ENCODE measurements around the gene CLEC2L.

Gene CLEC2L

GRCh38 chr7:139588632-139589031 lies 65.1 kb downstream of the CLEC2L start:
- TF ChIP-seq USF1 (IDR thresholded peaks at IDR 0.05) (no peak), NFIC (IDR thresholded peaks at IDR 0.05) (no peak), EP300 (IDR thresholded peaks at IDR 0.05; ENCODE audit: borderline replicate concordance) (no peak), TCF12 (IDR thresholded peaks at IDR 0.05; ENCODE audit: low read depth) (no peak), FOXM1 (IDR thresholded peaks at IDR 0.05; ENCODE audit: borderline replicate concordance, low read depth) (no peak), REST (IDR thresholded peaks at IDR 0.05; ENCODE audit: low read depth) (no peak), ZBTB7A (IDR thresholded peaks at IDR 0.05; ENCODE audit: low read depth) (no peak), EGR1 (IDR thresholded peaks at IDR 0.05) (no peak), YY1 (IDR thresholded peaks at IDR 0.05; ENCODE audit: low read depth) (no peak), RAD21 (IDR thresholded peaks at IDR 0.05; ENCODE audit: low read depth) (no peak), MAX (IDR thresholded peaks at IDR 0.05) (no peak), CEBPB (IDR thresholded peaks at IDR 0.05) (no peak), CREB1 (IDR thresholded peaks at IDR 0.05; ENCODE audit: low read depth) (no peak)

GRCh38 chr7:139589474-139589873 lies 66.0 kb downstream of the CLEC2L start:
- TF ChIP-seq RAD21 (IDR thresholded peaks at IDR 0.05; ENCODE audit: low read depth) (no peak), TCF12 (IDR thresholded peaks at IDR 0.05; ENCODE audit: low read depth) (no peak), YY1 (IDR thresholded peaks at IDR 0.05; ENCODE audit: low read depth) (no peak)

- TF ChIP-seq REST (IDR thresholded peaks at IDR 0.05; ENCODE audit: low read depth) (no peak), EP300 (IDR thresholded peaks at IDR 0.05; ENCODE audit: borderline replicate concordance) (no peak), CREB1 (IDR thresholded peaks at IDR 0.05; ENCODE audit: low read depth) (no peak), YY1 (IDR thresholded peaks at IDR 0.05; ENCODE audit: low read depth) (no peak), RAD21 (IDR thresholded peaks at IDR 0.05; ENCODE audit: low read depth) (no peak), TAF1 (IDR thresholded peaks at IDR 0.05; ENCODE audit: low read depth) (no peak), NFIC (IDR thresholded peaks at IDR 0.05) (no peak), TEAD4 (IDR thresholded peaks at IDR 0.05) (no peak), MAX (IDR thresholded peaks at IDR 0.05) (no peak), USF1 (IDR thresholded peaks at IDR 0.05) (no peak), ZBTB7A (IDR thresholded peaks at IDR 0.05; ENCODE audit: low read depth) (no peak), TCF12 (IDR thresholded peaks at IDR 0.05; ENCODE audit: low read depth) (no peak), FOXM1 (IDR thresholded peaks at IDR 0.05; ENCODE audit: borderline replicate concordance, low read depth) (no peak), CEBPB (IDR thresholded peaks at IDR 0.05) (no peak), EGR1 (IDR thresholded peaks at IDR 0.05) (no peak)
Observed at GRCh38 chr7:139591550-139592195, 68.2 kb downstream of the CLEC2L start.

- TF ChIP-seq RAD21 (IDR thresholded peaks at IDR 0.05; ENCODE audit: low read depth): no peak
- no peak for TF ChIP-seq TCF12 (IDR thresholded peaks at IDR 0.05; ENCODE audit: low read depth)
- no peak for TF ChIP-seq MAX (IDR thresholded peaks at IDR 0.05)
- no peak for TF ChIP-seq REST (IDR thresholded peaks at IDR 0.05; ENCODE audit: low read depth)
- TF ChIP-seq CEBPB (IDR thresholded peaks at IDR 0.05): no peak
- no peak for TF ChIP-seq USF1 (IDR thresholded peaks at IDR 0.05)
- TF ChIP-seq YY1 (IDR thresholded peaks at IDR 0.05; ENCODE audit: low read depth): no peak
- TF ChIP-seq TEAD4 (IDR thresholded peaks at IDR 0.05): no peak
- TF ChIP-seq CREB1 (IDR thresholded peaks at IDR 0.05; ENCODE audit: low read depth): no peak
- no peak for TF ChIP-seq EGR1 (IDR thresholded peaks at IDR 0.05)
- no peak for TF ChIP-seq NFIC (IDR thresholded peaks at IDR 0.05)
- no peak for TF ChIP-seq ZBTB7A (IDR thresholded peaks at IDR 0.05; ENCODE audit: low read depth)
- no peak for TF ChIP-seq EP300 (IDR thresholded peaks at IDR 0.05; ENCODE audit: borderline replicate concordance)
Observed at GRCh38 chr7:139592801-139593461, 69.4 kb downstream of the CLEC2L start.

Data from Ishikawa (cell line).